KMS-11 (cell line): ENCODE data around the gene CDK14.
A peak's percentile ranks its signal among the peaks of the same experiment; 100 is the strongest.

Experiments
- H2AFZ ChIP-seq: fragments of 200-600 bp; sonication (generic); 2 replicates; pipeline ENCODE4 v1.6.1; 2016; ENCODE audit warnings: antibody characterized with exemption, mixed run types, low read depth
- H3K27ac ChIP-seq: fragments of 200-600 bp; sonication (generic); 2 replicates; pipeline ENCODE4 v1.6.1; 2016; ENCODE audit warnings: mild to moderate bottlenecking, mixed run types
- H3K27me3 ChIP-seq: fragments of 200-600 bp; sonication (generic); 2 replicates; pipeline ENCODE4 v1.6.1; 2017; ENCODE audit warnings: mild to moderate bottlenecking, low read depth, mixed run types, moderate library complexity; ENCODE audit not compliant: insufficient read depth
- H3K36me3 ChIP-seq: fragments of 200-600 bp; sonication (generic); 2 replicates; pipeline ENCODE4 v1.6.1; 2017; ENCODE audit warnings: mild to moderate bottlenecking, mixed run types; ENCODE audit not compliant: insufficient read depth
- H3K4me1 ChIP-seq: fragments of 200-600 bp; sonication (generic); 2 replicates; pipeline ENCODE4 v1.6.1; 2016; ENCODE audit warnings: mild to moderate bottlenecking, low read depth, mixed run types; ENCODE audit not compliant: poor library complexity, severe bottlenecking
- H3K4me2 ChIP-seq: fragments of 200-600 bp; sonication (generic); 2 replicates; pipeline ENCODE4 v1.7.0; 2016; ENCODE audit warnings: mild to moderate bottlenecking, mixed run types
- H3K4me3 ChIP-seq: fragments of 200-600 bp; sonication (generic); IDR thresholded peaks from 2 replicates; pipeline ENCODE4 v1.6.1; 2017; ENCODE audit warnings: low read depth, low read length, mixed read lengths; ENCODE audit not compliant: insufficient read depth
- H3K79me2 ChIP-seq: fragments of 200-600 bp; sonication (generic); 2 replicates; pipeline ENCODE4 v1.6.1; 2016; ENCODE audit warnings: low read depth, mixed run types; ENCODE audit not compliant: insufficient read depth
- H3K9ac ChIP-seq: fragments of 200-600 bp; sonication (generic); 2 replicates; pipeline ENCODE4 v1.6.1; 2016; ENCODE audit warnings: mild to moderate bottlenecking, mixed run types
- H4K20me1 ChIP-seq: fragments of 200-600 bp; sonication (generic); 2 replicates; pipeline ENCODE4 v1.6.1; 2016; ENCODE audit warnings: mild to moderate bottlenecking, mixed run types; ENCODE audit not compliant: insufficient read depth
- TF ChIP-seq, protein P1 (sequence below): fragments of 200-600 bp; sonication (generic); conservative IDR thresholded peaks from 2 replicates; pipeline ENCODE4 v1.6.1; 2017; ENCODE audit warnings: low read depth, mild to moderate bottlenecking, antibody characterized with exemption, low read length, moderate library complexity, mixed read lengths

Gene CDK14

DNA sequence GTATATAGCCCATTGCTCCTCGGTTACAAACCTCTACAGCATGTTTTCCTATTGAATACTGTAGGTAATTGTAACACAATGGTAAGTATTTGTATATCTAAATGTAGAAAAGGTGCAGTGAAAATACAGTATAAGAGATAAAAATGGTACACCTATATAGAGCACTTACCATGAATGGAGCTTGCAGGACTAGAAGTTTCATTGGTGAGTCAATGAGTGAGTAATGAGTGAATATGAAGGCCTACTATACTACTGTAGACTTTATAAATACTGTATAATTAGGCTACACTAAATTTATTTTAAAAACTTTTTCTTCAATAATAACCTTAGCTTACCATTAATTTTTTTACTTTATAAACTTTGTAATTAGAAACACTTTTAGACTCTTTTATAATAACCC, 239.7 kb downstream of the CDK14 start:
- no peaks in the 10 kb centered on the region for H3K27me3 ChIP-seq
- TF ChIP-seq, protein P1, sequence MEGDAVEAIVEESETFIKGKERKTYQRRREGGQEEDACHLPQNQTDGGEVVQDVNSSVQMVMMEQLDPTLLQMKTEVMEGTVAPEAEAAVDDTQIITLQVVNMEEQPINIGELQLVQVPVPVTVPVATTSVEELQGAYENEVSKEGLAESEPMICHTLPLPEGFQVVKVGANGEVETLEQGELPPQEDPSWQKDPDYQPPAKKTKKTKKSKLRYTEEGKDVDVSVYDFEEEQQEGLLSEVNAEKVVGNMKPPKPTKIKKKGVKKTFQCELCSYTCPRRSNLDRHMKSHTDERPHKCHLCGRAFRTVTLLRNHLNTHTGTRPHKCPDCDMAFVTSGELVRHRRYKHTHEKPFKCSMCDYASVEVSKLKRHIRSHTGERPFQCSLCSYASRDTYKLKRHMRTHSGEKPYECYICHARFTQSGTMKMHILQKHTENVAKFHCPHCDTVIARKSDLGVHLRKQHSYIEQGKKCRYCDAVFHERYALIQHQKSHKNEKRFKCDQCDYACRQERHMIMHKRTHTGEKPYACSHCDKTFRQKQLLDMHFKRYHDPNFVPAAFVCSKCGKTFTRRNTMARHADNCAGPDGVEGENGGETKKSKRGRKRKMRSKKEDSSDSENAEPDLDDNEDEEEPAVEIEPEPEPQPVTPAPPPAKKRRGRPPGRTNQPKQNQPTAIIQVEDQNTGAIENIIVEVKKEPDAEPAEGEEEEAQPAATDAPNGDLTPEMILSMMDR: no peak
- no peak overlapping the region for H3K9ac ChIP-seq
- no peak overlapping the region for H3K4me2 ChIP-seq
- H2AFZ ChIP-seq: no peak overlapping the region
- H3K79me2 ChIP-seq: peaks cover 83% of the 10 kb centered on the region
- no peaks in the 10 kb centered on the region for H3K36me3 ChIP-seq
- no peak overlapping the region for H3K4me3 ChIP-seq
- H4K20me1 ChIP-seq: peaks cover 8% of the 10 kb centered on the region; the same call in 1 of the 2 replicates
- H3K4me1 ChIP-seq: peaks cover 5% of the 10 kb centered on the region
- no peak overlapping the region for H3K27ac ChIP-seq

DNA sequence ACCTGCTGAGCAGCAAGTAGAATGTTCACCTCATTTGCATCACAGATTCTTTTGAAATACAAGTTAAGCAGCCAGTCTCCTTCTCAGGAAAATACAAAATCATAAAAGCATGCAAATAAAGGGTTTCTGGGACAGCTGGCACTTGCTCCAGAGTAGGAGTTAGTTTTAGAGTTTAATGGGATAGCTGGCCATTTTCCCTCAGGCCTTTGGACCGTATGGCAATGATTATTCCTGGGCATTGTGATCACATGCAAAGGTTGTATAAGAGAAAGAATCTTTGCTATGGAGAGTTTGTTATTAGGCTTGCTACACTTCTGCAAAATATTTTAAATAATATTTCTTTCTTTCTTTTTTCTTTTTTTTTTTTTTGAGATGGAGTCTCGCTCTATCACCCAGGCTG, 240.8 kb downstream of the CDK14 start:
- Histone ChIP-seq H3K4me3 (no peak overlapping the region), H3K4me1 (peaks cover 15% of the 10 kb centered on the region), H4K20me1 (peaks cover 8% of the 10 kb centered on the region; the same call in 1 of the 2 replicates), H3K36me3 (no peaks in the 10 kb centered on the region), H3K27ac (no peak overlapping the region), H3K27me3 (no peaks in the 10 kb centered on the region), H3K4me2 (no peak overlapping the region), H3K9ac (no peak overlapping the region), H3K79me2 (peaks cover 83% of the 10 kb centered on the region; the same call in 1 of the 2 replicates), H2AFZ (no peak overlapping the region)
- TF ChIP-seq, protein P1: no peak

DNA sequence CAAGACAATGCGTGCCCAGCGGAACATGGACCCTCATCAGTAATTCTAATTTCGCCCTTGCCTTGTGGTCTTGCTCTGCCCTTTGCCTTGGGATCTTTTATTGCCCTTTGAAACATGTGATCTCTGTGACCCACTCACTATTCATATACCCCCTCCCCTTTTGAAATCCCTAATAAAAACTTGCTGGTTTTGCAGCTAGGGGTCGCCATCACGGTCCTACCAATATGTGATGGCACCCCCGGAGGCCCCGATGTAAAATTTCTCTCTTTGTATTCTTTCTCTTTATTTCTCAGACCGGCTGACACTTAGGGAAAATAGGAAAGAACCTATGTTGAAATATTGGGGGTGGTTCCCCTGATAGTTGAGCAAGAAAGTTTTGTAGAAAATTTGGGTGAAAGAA, 242.7 kb downstream of the CDK14 start:
- Histone ChIP-seq H3K4me1 (peaks cover 19% of the 10 kb centered on the region), H3K27me3 (no peaks in the 10 kb centered on the region), H3K4me3 (no peak overlapping the region), H4K20me1 (peaks cover 11% of the 10 kb centered on the region), H3K4me2 (no peak overlapping the region), H2AFZ (no peak overlapping the region), H3K79me2 (peaks cover 81% of the 10 kb centered on the region; the same call in 1 of the 2 replicates), H3K27ac (no peak overlapping the region), H3K36me3 (no peaks in the 10 kb centered on the region), H3K9ac (no peak overlapping the region)
- TF ChIP-seq, protein P1: peak; percentile 43; the same call in 1 of the 2 replicates

DNA sequence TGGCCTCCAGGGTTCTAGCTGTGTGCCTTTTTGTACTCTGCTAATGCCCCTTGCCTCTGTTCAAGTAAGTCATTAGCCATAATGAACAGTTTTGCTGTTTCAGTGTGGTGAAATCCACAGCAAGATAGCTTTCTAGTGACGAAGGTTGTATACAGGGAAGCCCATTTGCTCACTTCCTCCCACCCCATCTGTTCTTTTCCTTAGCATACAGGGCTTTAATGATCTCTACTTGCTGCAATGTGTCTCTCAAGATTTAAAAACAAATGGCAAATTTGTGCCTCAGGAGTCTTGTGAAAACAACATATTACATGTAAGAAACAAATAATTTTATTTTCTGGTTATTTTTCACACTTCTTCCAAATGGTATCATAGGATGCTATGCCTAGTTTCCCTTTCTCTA, 243.2 kb downstream of the CDK14 start:
- Histone ChIP-seq H2AFZ (no peak overlapping the region), H3K4me3 (no peak overlapping the region), H3K4me2 (no peak overlapping the region), H3K79me2 (peaks cover 81% of the 10 kb centered on the region; the same call in 1 of the 2 replicates), H3K4me1 (peaks cover 22% of the 10 kb centered on the region), H3K36me3 (no peaks in the 10 kb centered on the region), H3K27me3 (no peaks in the 10 kb centered on the region), H3K27ac (no peak overlapping the region), H3K9ac (no peak overlapping the region), H4K20me1 (peaks cover 13% of the 10 kb centered on the region)
- TF ChIP-seq, protein P1: no peak
